Smooth muscle cell (in vitro differentiated cells): ENCODE measurements around the gene TMC3. TPM values are rescaled to one million over a fixed set of nuclear protein-coding genes. Genes with fewer than 3 reads are reported as not detected.

ENCODE experiments used
- DNase-seq: peaks from one replicate; lab custom pipeline; 2025; ENCODE audit not compliant: unreplicated experiment; lab: John Stamatoyannopoulos, UW
- H2AFZ ChIP-seq: fragments of 200-600 bp; sonication (generic); 2 replicates; pipeline ENCODE4 v1.6.0; 2016; ENCODE audit warnings: antibody characterized with exemption, low read depth, mild to moderate bottlenecking
- H3F3A ChIP-seq: fragments of 200-600 bp; sonication (generic); 2 replicates; pipeline ENCODE4 v1.6.0; 2017; ENCODE audit warnings: antibody characterized with exemption, low read depth
- H3K27ac ChIP-seq: fragments of 200-600 bp; sonication (generic); 2 replicates; pipeline ENCODE4 v1.5.1; 2016; ENCODE audit warnings: low read depth, mild to moderate bottlenecking
- H3K27me3 ChIP-seq: fragments of 200-600 bp; sonication (generic); 2 replicates; pipeline ENCODE4 v1.6.1; 2016; ENCODE audit warnings: low read depth, mild to moderate bottlenecking
- H3K36me3 ChIP-seq: fragments of 200-600 bp; sonication (generic); 2 replicates; pipeline ENCODE4 v1.5.1; 2016; ENCODE audit warnings: low read depth
- H3K4me1 ChIP-seq: fragments of 200-600 bp; sonication (generic); 2 replicates; pipeline ENCODE4 v1.5.1; 2016; ENCODE audit warnings: low read depth
- H3K4me2 ChIP-seq: fragments of 200-600 bp; sonication (generic); 2 replicates; pipeline ENCODE4 v1.6.0; 2016; ENCODE audit warnings: mild to moderate bottlenecking
- H3K4me3 ChIP-seq: fragments of 200-600 bp; sonication (generic); 2 replicates; pipeline ENCODE4 v1.5.1; 2016; ENCODE audit warnings: mild to moderate bottlenecking
- H3K79me2 ChIP-seq: fragments of 200-600 bp; sonication (generic); 2 replicates; pipeline ENCODE4 v1.6.0; 2016; ENCODE audit warnings: low read depth, mild to moderate bottlenecking
- H3K9ac ChIP-seq: fragments of 200-600 bp; sonication (generic); 2 replicates; pipeline ENCODE4 v1.6.0; 2016; ENCODE audit warnings: low read depth
- H3K9me3 ChIP-seq: fragments of 200-600 bp; sonication (generic); replicated peaks from 2 replicates; pipeline ENCODE4 v1.5.1; 2016; ENCODE audit warnings: low read depth
- H4K20me1 ChIP-seq: fragments of 200-600 bp; sonication (generic); 2 replicates; pipeline ENCODE4 v1.6.0; 2016; ENCODE audit warnings: low read depth
- WGBS: methylation state at CpG from one replicate; pipeline ENCODE4 v1.1.7; 2016; ENCODE audit warnings: low lambda C conversion rate; 5-methylcytosine and 5-hydroxymethylcytosine counted together
- polyA plus RNA-seq: library from polyadenylated mRNA; unstranded; fragments of >200 nt; fragmentation: Nextera tagmentation; extraction: Ambion mirVana; gene quantifications from 2 replicates; pipeline ENCODE4 v1.2.1, GENCODE V29; 2016
- total RNA-seq: library from RNA; depleted of rRNA; stranded (reverse); fragments of >200 nt; gene quantifications from 2 replicates; pipeline ENCODE4 v1.2.3, GENCODE V29; 2014
- TF ChIP-seq, protein P1 (sequence below): fragments of 200-600 bp; sonication (generic); IDR thresholded peaks from 2 replicates; pipeline ENCODE4 v1.5.1; 2017; ENCODE audit warnings: borderline replicate concordance, mild to moderate bottlenecking, antibody characterized with exemption; ENCODE audit not compliant: insufficient read depth, poor library complexity, severe bottlenecking

Gene TMC3
- total and polyA plus RNA-seq, 2 experiments from 2014 or later: not detected

DNA sequence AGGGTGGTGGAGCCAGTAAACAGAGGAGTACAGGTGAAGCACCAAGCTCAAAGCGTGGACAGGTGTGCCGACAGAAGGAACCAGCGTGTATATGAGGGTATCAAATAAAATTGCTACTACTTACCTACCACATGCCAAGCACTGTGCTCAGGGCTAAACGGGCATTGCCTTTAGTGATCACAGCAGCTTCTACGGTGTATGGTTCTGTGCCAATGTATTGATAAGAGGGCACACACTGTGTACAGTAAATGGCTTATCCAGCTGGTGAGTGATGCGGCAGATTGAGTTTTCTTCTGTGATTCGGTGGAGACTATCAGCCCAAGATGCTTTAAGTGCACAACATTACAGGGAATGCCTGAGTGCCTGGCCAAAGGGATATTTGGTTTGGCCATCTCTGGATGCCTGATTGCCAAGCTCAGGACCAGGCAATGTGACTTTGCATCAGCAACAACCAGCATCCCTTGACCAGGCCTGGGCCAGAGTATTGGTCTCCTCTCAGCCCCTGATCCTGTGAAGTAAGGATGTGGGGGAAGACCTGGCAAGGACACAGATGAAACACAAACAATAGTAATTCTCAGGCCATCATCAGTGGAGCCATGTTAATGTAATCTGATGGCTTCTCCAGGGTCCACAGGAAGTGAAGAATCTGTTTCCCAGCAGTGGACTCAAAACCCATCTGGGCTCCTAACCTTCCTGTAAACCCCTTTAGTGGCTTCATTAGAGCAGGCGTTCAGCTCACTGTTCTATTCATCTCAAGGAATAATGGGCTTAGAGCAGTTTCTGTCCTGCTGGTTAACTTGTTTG is 64.2 kb downstream of the TMC3 start:
- Histone ChIP-seq H3K4me2 (no peak overlapping the region), H3F3A (no peaks in the 10 kb centered on the region), H3K79me2 (no peaks in the 10 kb centered on the region), H3K4me1 (no peaks in the 10 kb centered on the region), H2AFZ (no peak overlapping the region), H3K36me3 (no peaks in the 10 kb centered on the region), H3K9ac (no peak overlapping the region), H4K20me1 (no peaks in the 10 kb centered on the region), H3K4me3 (no peak overlapping the region), H3K27me3 (no peaks in the 10 kb centered on the region), H3K9me3 (no peaks in the 10 kb centered on the region), H3K27ac (no peak overlapping the region)
- TF ChIP-seq, protein P1, sequence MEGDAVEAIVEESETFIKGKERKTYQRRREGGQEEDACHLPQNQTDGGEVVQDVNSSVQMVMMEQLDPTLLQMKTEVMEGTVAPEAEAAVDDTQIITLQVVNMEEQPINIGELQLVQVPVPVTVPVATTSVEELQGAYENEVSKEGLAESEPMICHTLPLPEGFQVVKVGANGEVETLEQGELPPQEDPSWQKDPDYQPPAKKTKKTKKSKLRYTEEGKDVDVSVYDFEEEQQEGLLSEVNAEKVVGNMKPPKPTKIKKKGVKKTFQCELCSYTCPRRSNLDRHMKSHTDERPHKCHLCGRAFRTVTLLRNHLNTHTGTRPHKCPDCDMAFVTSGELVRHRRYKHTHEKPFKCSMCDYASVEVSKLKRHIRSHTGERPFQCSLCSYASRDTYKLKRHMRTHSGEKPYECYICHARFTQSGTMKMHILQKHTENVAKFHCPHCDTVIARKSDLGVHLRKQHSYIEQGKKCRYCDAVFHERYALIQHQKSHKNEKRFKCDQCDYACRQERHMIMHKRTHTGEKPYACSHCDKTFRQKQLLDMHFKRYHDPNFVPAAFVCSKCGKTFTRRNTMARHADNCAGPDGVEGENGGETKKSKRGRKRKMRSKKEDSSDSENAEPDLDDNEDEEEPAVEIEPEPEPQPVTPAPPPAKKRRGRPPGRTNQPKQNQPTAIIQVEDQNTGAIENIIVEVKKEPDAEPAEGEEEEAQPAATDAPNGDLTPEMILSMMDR: no peak
- DNase-seq: no peak
- WGBS: 84% methylated on average over 8 of the region's 8 CpGs

DNA sequence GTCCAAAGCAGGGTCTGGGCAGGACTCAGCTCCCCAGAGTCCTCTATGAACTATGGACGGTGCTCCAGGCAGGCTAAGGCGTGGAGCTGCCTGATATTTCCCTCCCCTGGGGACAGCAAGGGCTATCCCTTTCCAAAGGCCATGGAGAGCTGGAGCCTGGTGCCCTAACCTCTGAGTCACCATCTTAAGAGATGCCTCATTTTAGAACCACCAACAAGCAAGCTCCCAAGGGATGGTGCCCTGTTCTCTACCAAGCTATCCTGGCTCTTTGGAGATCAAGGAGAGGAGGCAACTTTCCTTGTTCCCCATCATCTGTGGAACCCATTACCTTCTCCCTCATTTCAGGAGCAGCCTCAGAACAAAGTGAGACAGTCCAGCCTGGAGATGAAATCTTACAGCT is 65.8 kb downstream of the TMC3 start:
- no peaks in the 10 kb centered on the region for H3K27me3 ChIP-seq
- no peaks in the 10 kb centered on the region for H4K20me1 ChIP-seq
- 86% methylated on average over 2 of the region's 2 CpGs for WGBS
- H3K4me1 ChIP-seq: peaks cover 13% of the 10 kb centered on the region
- H3K9me3 ChIP-seq: no peaks in the 10 kb centered on the region
- no peak overlapping the region for H3K27ac ChIP-seq
- H3K4me3 ChIP-seq: no peak overlapping the region
- TF ChIP-seq, protein P1: no peak
- no peaks in the 10 kb centered on the region for H3F3A ChIP-seq
- DNase-seq: no peak
- no peak overlapping the region for H3K9ac ChIP-seq
- H3K79me2 ChIP-seq: no peaks in the 10 kb centered on the region
- no peaks in the 10 kb centered on the region for H3K36me3 ChIP-seq
- no peak overlapping the region for H3K4me2 ChIP-seq
- no peak overlapping the region for H2AFZ ChIP-seq

DNA sequence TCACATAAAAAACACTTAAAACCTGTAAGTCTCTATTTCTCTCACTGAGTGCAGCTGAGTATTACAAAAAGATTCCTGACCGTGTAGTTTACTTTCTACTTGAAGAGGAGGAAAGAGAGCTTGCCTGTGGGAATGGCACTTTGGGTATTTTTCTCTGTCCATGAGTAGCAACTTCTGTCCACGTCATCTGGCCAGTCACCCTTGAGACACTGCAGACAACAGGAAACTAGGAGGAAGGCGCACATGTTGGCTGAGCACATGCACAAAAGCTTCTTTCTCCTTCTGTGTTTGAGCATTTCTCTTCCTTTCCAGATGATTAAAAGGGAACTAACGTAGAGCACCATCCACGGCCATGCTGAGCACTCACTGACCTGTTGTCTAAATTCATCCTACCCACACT is 69.8 kb downstream of the TMC3 start:
- Histone ChIP-seq H3K4me1 (peaks cover 13% of the 10 kb centered on the region), H3K4me3 (no peak overlapping the region), H3K27ac (peak overlapping the region; percentile 72), H3F3A (no peaks in the 10 kb centered on the region), H2AFZ (peak overlapping the region; percentile 77), H3K36me3 (no peaks in the 10 kb centered on the region), H3K4me2 (peak overlapping the region; percentile 55), H3K79me2 (no peaks in the 10 kb centered on the region), H3K9ac (no peak overlapping the region), H4K20me1 (no peaks in the 10 kb centered on the region), H3K27me3 (no peaks in the 10 kb centered on the region), H3K9me3 (no peaks in the 10 kb centered on the region)
- no peak for DNase-seq
- TF ChIP-seq, protein P1: no peak
- WGBS: 33% methylated on average over 5 of the region's 5 CpGs
